HepG2 (cell line): ENCODE results near the gene GDPD1. TPM values are rescaled to one million over a fixed set of nuclear protein-coding genes. Genes with fewer than 3 reads are reported as not detected.

Source experiments
- CBX5 ChIP-seq: sonication (generic); formaldehyde crosslinking; IDR thresholded peaks from 2 replicates; pipeline ENCODE4 v1.4.0; 2020; ENCODE audit warnings: missing genetic modification reagents, borderline replicate concordance
- CHCHD3 ChIP-seq: sonication (generic); formaldehyde crosslinking; IDR thresholded peaks from 2 replicates; pipeline ENCODE4 v1.8.0; 2022; ENCODE audit warnings: mild to moderate bottlenecking, missing genetic modification reagents, moderate library complexity
- ELF3 ChIP-seq: IDR thresholded peaks from 2 replicates; pipeline ENCODE4 v1.6.1; 2016; ENCODE audit warnings: missing genetic modification reagents, missing compliant biosample characterization
- FOXA1 ChIP-seq, 2 experiments: fragments of 450-650 bp in 1 of 2; sonication (generic) in 1 of 2; formaldehyde crosslinking in 1 of 2; IDR thresholded peaks; 2 replicates each; pipeline versions ENCODE4 v1.4.0 to v1.6.1; 2016 to 2020; ENCODE audit warnings: missing genetic modification reagents in 1 of 2
- LCORL ChIP-seq, 2 experiments: fragments of 450-650 bp in 1 of 2; sonication (generic) in 1 of 2; formaldehyde crosslinking in 1 of 2; IDR thresholded peaks; 2 replicates each; pipeline versions ENCODE4 v1.5.0 to v1.6.1; 2017 to 2020; ENCODE audit warnings: antibody characterized with exemption in 1 of 2, missing genetic modification reagents in 1 of 2
- NFKB2 ChIP-seq: sonication (generic); formaldehyde crosslinking; IDR thresholded peaks from 2 replicates; pipeline ENCODE4 v1.4.0; 2020; ENCODE audit warnings: missing genetic modification reagents, borderline replicate concordance
- NONO ChIP-seq, 2 experiments: fragments of 450-650 bp in 1 of 2; sonication (generic) in 1 of 2; formaldehyde crosslinking in 1 of 2; IDR thresholded peaks in 1 of 2; conservative IDR thresholded peaks in 1 of 2; 2 replicates each; pipeline versions ENCODE4 v1.6.1 to v1.8.0; 2017 to 2022; ENCODE audit warnings: mild to moderate bottlenecking in 1 of 2, missing genetic modification reagents in 1 of 2, moderate library complexity in 1 of 2
- RBM39 ChIP-seq: fragments of 200-400 bp; formaldehyde crosslinking; IDR thresholded peaks from one replicate; pipeline ENCODE4 v1.6.1; 2018; ENCODE audit warnings: antibody characterized with exemption, mild to moderate bottlenecking, low read depth, low read length; ENCODE audit not compliant: poor library complexity, severe bottlenecking
- SRSF1 ChIP-seq: fragments of 200-400 bp; formaldehyde crosslinking; optimal IDR thresholded peaks from 2 replicates; pipeline ENCODE3; 2017; ENCODE audit warnings: mild to moderate bottlenecking, low read depth, low read length, moderate library complexity
- SYNCRIP ChIP-seq: fragments of 200-400 bp; formaldehyde crosslinking; IDR thresholded peaks from 2 replicates; pipeline ENCODE4 v1.6.1; 2018; ENCODE audit warnings: mild to moderate bottlenecking, low read depth, low read length; ENCODE audit not compliant: insufficient read depth
- ZNF10 ChIP-seq: sonication (generic); formaldehyde crosslinking; IDR thresholded peaks from 2 replicates; pipeline ENCODE4 v1.4.0; 2020; ENCODE audit warnings: mild to moderate bottlenecking, low read depth, missing genetic modification reagents, borderline replicate concordance
- ZNF143 ChIP-seq: sonication (generic); formaldehyde crosslinking; IDR thresholded peaks from 2 replicates; pipeline ENCODE4 v1.4.0; 2020; ENCODE audit warnings: missing genetic modification reagents
- ZNF160 ChIP-seq: sonication (generic); formaldehyde crosslinking; IDR thresholded peaks from 2 replicates; pipeline ENCODE4 v1.8.0; 2022; ENCODE audit warnings: mild to moderate bottlenecking, inconsistent platforms, missing genetic modification reagents
- ZNF3 ChIP-seq: IDR thresholded peaks from 2 replicates; pipeline ENCODE4 v1.7.0; 2017; ENCODE audit warnings: inconsistent platforms
- polyA plus RNA-seq, 8 experiments: library from polyadenylated mRNA; depleted of rRNA in 3 of 8; stranded (reverse) in 7 of 8; unstranded in 1 of 8; fragments of >200 nt; fragmentation: Illumina TruSeq in 4 of 8; extraction: Trizol in 4 of 8; gene quantifications; 2 replicates each; pipeline versions ENCODE4 v1.2.1 to v1.2.3, GENCODE V29; 2011 to 2016; ENCODE audit warnings: low read depth in 4 of 8, missing spikeins in 1 of 8, mixed read lengths in 1 of 8; ENCODE audit not compliant: insufficient read depth in 1 of 8
- total RNA-seq, 5 experiments: library from RNA; depleted of rRNA; stranded (reverse); fragments of >200 nt; fragmentation: Illumina TruSeq; extraction: Trizol; gene quantifications; 2 replicates each; pipeline ENCODE4 v1.2.3, GENCODE V29; 2016; ENCODE audit warnings: low read depth in 1 of 5
- TF ChIP-seq, protein P1 (sequence below): sonication (generic); formaldehyde crosslinking; IDR thresholded peaks from 2 replicates; pipeline ENCODE4 v1.4.0; 2020; ENCODE audit warnings: mild to moderate bottlenecking, low read depth, missing genetic modification reagents
- TF ChIP-seq, protein P2 (sequence below): sonication (generic); formaldehyde crosslinking; IDR thresholded peaks from 2 replicates; pipeline ENCODE4 v1.9.0; 2021; ENCODE audit warnings: missing genetic modification reagents, mild to moderate bottlenecking, borderline replicate concordance
- TF ChIP-seq, protein P3 (sequence below): sonication (generic); formaldehyde crosslinking; IDR thresholded peaks from one replicate; pipeline ENCODE4 v1.5.1; 2020; ENCODE audit warnings: mild to moderate bottlenecking, missing genetic modification reagents; ENCODE audit errors: not compliant biosample characterization

Gene GDPD1
- total and polyA plus RNA-seq, 2 of the 13 experiments (the other 11 are each of a cell fraction or from before 2014, with no cell fraction given): 6.0 to 7.7 TPM

DNA sequence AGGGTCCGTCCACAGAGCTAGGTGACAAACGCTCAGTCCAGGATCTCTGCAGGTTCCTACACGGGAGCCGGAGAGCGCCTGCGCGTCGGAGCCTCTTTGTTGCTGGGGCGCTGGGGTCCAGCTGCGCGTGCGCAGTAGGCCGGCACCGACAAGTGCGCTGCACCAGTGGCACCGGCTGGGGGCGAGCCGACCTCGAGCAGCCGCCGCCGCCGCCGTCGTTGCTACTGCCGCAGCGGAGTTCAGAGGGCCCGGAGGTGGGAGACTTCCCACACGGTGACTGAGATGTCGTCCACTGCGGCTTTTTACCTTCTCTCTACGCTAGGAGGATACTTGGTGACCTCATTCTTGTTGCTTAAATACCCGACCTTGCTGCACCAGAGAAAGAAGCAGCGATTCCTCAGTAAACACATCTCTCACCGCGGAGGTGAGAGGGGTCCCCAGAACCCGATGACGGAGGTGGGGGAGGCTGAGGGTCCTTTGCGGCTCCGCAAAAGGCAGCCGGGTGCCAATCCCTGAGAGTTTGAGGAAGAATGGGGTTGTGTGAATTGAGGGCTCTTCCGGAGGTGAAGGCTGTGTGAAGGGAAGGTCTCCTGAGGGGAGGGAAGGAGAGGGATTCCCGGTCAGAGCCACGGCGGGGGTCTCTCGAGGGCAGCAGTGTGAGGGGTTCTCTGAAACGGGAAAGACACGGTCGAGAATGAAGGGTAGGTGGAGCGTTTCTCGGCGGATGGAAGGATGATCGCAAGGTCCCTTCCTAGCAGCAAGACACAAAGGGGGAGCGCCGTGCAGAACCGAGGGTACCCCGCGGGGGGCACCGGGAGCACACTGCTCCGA, at the start of gene GDPD1 (continued):
- TF ChIP-seq LCORL (IDR thresholded peaks at IDR 0.05): no peak
- 0 out of 2 replicates have a peak, but pooled peaks have one; percentile 61 for TF ChIP-seq LCORL (CRISPR knock-in tag; IDR thresholded peaks at IDR 0.05)
- TF ChIP-seq ZNF3: peak; percentile 13; the same call in 1 of the 2 replicates
- TF ChIP-seq RBM39: peak; percentile 7
- no peak for TF ChIP-seq ZNF143 (CRISPR knock-in tag)
- no peak for TF ChIP-seq ZNF10 (CRISPR knock-in tag)
- TF ChIP-seq SYNCRIP: no peak
- TF ChIP-seq NFKB2 (CRISPR knock-in tag): peak; percentile 17; the same call in 1 of the 2 replicates
- TF ChIP-seq CHCHD3: no peak; the same call in 1 of the 2 replicates
- no peak for TF ChIP-seq NONO (IDR thresholded peaks at IDR 0.05)
- no peak for TF ChIP-seq NONO (CRISPR knock-in tag; conservative IDR thresholded peaks at IDR 0.05)
- TF ChIP-seq SRSF1: peak; percentile 62
- peak; percentile 35; the same call in 1 of the 2 replicates for TF ChIP-seq ZNF160
- TF ChIP-seq FOXA1 (IDR thresholded peaks at IDR 0.05): no peak
- TF ChIP-seq FOXA1 (CRISPR knock-in tag; IDR thresholded peaks at IDR 0.05): 0 out of 2 replicates have a peak, but pooled peaks have one; percentile 29
- peak; percentile 40; the same call in 1 of the 2 replicates for TF ChIP-seq CBX5
- TF ChIP-seq ELF3 (CRISPR knock-in tag): peak; percentile 54; the same call in 1 of the 2 replicates
- TF ChIP-seq, protein P1, sequence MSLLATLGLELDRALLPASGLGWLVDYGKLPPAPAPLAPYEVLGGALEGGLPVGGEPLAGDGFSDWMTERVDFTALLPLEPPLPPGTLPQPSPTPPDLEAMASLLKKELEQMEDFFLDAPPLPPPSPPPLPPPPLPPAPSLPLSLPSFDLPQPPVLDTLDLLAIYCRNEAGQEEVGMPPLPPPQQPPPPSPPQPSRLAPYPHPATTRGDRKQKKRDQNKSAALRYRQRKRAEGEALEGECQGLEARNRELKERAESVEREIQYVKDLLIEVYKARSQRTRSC: no peak
- TF ChIP-seq, protein P2, sequence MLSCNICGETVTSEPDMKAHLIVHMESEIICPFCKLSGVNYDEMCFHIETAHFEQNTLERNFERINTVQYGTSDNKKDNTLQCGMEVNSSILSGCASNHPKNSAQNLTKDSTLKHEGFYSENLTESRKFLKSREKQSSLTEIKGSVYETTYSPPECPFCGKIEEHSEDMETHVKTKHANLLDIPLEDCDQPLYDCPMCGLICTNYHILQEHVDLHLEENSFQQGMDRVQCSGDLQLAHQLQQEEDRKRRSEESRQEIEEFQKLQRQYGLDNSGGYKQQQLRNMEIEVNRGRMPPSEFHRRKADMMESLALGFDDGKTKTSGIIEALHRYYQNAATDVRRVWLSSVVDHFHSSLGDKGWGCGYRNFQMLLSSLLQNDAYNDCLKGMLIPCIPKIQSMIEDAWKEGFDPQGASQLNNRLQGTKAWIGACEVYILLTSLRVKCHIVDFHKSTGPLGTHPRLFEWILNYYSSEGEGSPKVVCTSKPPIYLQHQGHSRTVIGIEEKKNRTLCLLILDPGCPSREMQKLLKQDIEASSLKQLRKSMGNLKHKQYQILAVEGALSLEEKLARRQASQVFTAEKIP (CRISPR knock-in tag): no peak
- TF ChIP-seq, protein P3, sequence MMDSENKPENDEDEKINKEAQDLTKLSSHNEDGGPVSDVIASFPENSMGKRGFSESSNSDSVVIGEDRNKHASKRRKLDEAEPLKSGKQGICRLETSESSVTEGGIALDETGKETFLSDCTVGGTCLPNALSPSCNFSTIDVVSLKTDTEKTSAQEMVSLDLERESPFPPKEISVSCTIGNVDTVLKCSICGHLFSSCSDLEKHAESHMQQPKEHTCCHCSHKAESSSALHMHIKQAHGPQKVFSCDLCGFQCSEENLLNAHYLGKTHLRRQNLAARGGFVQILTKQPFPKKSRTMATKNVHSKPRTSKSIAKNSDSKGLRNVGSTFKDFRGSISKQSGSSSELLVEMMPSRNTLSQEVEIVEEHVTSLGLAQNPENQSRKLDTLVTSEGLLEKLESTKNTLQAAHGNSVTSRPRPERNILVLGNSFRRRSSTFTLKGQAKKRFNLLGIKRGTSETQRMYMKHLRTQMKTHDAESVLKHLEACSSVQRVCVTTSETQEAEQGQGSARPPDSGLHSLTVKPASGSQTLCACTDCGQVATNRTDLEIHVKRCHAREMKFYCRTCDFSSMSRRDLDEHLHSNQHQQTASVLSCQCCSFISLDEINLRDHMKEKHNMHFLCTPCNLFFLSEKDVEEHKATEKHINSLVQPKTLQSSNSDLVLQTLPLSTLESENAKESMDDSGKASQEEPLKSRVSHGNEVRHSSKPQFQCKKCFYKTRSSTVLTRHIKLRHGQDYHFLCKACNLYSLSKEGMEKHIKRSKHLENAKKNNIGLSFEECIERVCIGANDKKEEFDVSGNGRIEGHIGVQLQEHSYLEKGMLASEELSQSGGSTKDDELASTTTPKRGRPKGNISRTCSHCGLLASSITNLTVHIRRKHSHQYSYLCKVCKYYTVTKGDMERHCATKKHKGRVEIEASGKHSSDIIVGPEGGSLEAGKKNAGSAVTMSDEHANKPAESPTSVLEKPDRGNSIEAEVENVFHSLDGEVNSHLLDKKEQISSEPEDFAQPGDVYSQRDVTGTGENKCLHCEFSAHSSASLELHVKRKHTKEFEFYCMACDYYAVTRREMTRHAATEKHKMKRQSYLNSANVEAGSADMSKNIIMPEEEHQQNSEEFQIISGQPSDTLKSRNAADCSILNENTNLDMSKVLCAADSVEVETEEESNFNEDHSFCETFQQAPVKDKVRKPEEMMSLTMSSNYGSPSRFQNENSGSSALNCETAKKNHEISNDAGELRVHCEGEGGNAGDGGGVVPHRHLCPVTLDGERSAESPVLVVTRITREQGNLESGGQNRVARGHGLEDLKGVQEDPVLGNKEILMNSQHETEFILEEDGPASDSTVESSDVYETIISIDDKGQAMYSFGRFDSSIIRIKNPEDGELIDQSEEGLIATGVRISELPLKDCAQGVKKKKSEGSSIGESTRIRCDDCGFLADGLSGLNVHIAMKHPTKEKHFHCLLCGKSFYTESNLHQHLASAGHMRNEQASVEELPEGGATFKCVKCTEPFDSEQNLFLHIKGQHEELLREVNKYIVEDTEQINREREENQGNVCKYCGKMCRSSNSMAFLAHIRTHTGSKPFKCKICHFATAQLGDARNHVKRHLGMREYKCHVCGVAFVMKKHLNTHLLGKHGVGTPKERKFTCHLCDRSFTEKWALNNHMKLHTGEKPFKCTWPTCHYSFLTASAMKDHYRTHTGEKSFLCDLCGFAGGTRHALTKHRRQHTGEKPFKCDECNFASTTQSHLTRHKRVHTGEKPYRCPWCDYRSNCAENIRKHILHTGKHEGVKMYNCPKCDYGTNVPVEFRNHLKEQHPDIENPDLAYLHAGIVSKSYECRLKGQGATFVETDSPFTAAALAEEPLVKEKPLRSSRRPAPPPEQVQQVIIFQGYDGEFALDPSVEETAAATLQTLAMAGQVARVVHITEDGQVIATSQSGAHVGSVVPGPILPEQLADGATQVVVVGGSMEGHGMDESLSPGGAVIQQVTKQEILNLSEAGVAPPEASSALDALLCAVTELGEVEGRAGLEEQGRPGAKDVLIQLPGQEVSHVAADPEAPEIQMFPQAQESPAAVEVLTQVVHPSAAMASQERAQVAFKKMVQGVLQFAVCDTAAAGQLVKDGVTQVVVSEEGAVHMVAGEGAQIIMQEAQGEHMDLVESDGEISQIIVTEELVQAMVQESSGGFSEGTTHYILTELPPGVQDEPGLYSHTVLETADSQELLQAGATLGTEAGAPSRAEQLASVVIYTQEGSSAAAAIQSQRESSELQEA (CRISPR knock-in tag): peak; percentile 12
